Brain microvascular endothelial cell (primary cell): ENCODE measurements around the gene ZGRF1.
"Not testable (repeated sequence)": the region's sequence is repeated elsewhere in the genome, so short reads cannot be mapped to it uniquely, and the experiment has no call there.

Source experiments
- DNase-seq: peaks from one replicate; pipeline ENCODE4 v3.0.0-alpha.2; 2020
- H3K27ac ChIP-seq: fragments of 250-450 bp; sonication (Bioruptor Pico); 2 replicates; pipeline ENCODE4 v1.5.1; 2020; ENCODE audit warnings: mild to moderate bottlenecking, moderate library complexity
- H3K27me3 ChIP-seq: fragments of 250-450 bp; sonication (Bioruptor Pico); replicated peaks from 2 replicates; pipeline ENCODE4 v1.5.1; 2020; ENCODE audit warnings: mild to moderate bottlenecking
- H3K36me3 ChIP-seq: fragments of 250-450 bp; sonication (Bioruptor Pico); replicated peaks from 2 replicates; pipeline ENCODE4 v1.5.1; 2020; ENCODE audit warnings: mild to moderate bottlenecking
- H3K4me3 ChIP-seq: 2 replicates; pipeline ENCODE4 v1.5.1; 2011; ENCODE audit warnings: low read depth, mild to moderate bottlenecking, control low read depth, low read length, moderate library complexity
- in situ Hi-C: cut with HindIII; loops from 2 replicates; pipeline ENCODE4 v1.10.0; 2017; ENCODE audit warnings: low sequenced_read_pairs, low pct_ligation_motif_present
- TF ChIP-seq, protein P1 (sequence below): IDR thresholded peaks from 2 replicates; pipeline ENCODE4 v1.5.1; 2011; ENCODE audit warnings: low read depth, mild to moderate bottlenecking, moderate library complexity, low read length, control low read depth, inconsistent platforms; ENCODE audit errors: missing control alignments

The ZGRF1 gene

GRCh38 chr4:112673076-112673475 is 36.4 kb upstream of the ZGRF1 start:
- DNase-seq: no peak
- Histone ChIP-seq H3K36me3 (no peaks in the 10 kb centered on the region), H3K27me3 (no peaks in the 10 kb centered on the region), H3K4me3 (no peak overlapping the region), H3K27ac (no peak overlapping the region)
- TF ChIP-seq, protein P1, sequence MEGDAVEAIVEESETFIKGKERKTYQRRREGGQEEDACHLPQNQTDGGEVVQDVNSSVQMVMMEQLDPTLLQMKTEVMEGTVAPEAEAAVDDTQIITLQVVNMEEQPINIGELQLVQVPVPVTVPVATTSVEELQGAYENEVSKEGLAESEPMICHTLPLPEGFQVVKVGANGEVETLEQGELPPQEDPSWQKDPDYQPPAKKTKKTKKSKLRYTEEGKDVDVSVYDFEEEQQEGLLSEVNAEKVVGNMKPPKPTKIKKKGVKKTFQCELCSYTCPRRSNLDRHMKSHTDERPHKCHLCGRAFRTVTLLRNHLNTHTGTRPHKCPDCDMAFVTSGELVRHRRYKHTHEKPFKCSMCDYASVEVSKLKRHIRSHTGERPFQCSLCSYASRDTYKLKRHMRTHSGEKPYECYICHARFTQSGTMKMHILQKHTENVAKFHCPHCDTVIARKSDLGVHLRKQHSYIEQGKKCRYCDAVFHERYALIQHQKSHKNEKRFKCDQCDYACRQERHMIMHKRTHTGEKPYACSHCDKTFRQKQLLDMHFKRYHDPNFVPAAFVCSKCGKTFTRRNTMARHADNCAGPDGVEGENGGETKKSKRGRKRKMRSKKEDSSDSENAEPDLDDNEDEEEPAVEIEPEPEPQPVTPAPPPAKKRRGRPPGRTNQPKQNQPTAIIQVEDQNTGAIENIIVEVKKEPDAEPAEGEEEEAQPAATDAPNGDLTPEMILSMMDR: no peak
- in situ Hi-C loops: no loop called here

DNA sequence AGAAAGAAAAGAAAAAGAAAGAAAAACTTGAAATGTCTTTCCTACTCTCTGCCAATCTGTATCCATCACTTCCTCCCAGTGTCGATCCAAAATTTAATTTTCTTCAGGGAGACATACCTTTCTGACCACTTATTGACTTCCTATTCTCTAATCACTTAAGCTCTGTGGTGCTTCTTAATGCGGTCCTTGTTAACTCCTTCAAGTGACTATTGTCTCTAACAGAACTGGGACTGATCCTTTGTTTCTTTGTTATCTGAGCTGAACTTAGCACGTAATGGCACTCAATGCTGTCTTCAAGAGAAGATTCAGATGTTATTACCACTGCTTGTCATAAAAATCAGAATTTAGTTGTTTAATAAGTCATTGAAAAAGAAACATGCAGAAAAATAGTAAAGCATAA is 31.4 kb upstream of the ZGRF1 start:
- in situ Hi-C loops: no loop called here
- DNase-seq: no peak
- no peaks in the 10 kb centered on the region for H3K36me3 ChIP-seq
- no peak overlapping the region for H3K27ac ChIP-seq
- H3K4me3 ChIP-seq: no peak overlapping the region
- no peaks in the 10 kb centered on the region for H3K27me3 ChIP-seq
- TF ChIP-seq, protein P1: no peak

DNA sequence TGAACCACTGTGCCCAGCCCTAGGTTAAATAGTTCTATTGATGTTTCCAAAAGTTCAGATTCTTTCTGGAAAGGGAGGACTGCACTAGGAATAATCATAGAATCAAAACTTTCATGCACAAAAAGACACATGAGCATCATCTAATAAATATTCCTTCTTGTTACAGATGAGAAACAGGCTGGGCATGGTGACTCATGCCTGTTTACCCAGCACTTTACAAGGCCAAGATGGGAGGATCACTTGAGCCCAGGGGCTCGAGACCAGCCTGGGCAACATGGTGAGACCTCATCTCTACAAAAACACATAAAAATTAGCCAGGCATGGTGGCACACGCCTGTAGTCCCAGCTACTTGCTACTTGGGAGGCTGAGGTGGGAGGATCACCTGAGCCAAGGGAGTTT is 27.9 kb upstream of the ZGRF1 start:
- no peak for DNase-seq
- Histone ChIP-seq H3K4me3 (no peak overlapping the region), H3K36me3 (no peaks in the 10 kb centered on the region), H3K27me3 (no peaks in the 10 kb centered on the region), H3K27ac (no peak overlapping the region)
- in situ Hi-C loops: no loop called here
- TF ChIP-seq, protein P1: no peak

- H3K36me3 ChIP-seq, DNase-seq, H3K27me3 ChIP-seq, H3K4me3 ChIP-seq, in situ Hi-C loops, H3K27ac ChIP-seq: not testable (repeated sequence)
Measured at GRCh38 chr4:112656115-112656514, 19.4 kb upstream of the ZGRF1 start.

GRCh38 chr4:112655270-112655669 is 18.6 kb upstream of the ZGRF1 start:
- Histone ChIP-seq H3K36me3 (peaks cover 10% of the 10 kb centered on the region), H3K4me3 (no peak overlapping the region), H3K27me3 (no peaks in the 10 kb centered on the region), H3K27ac (no peak overlapping the region)
- TF ChIP-seq, protein P1: no peak
- in situ Hi-C loops: no loop called here
- no peak for DNase-seq

DNA sequence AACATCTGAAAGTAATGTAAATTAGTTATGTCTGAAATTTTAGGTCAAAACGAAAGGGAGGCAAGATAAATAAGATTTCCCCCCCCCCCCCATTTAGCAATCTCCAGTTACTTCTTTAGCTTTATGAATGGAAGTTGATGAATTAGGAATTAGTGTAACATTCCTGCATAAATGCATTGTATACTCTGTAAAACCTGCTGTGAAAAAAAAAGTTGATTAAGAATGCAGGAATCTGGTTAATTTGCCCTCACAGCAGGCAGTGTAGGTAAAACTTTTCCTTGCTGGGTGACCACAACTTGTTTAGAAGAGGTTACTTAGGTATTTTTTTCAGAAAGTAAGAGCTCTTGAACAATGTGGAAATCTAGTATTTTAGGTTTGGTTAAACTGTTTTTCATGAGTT is 15.5 kb upstream of the ZGRF1 start:
- in situ Hi-C loops: no loop called here
- no peak overlapping the region for H3K27ac ChIP-seq
- DNase-seq: no peak
- H3K36me3 ChIP-seq: peaks cover 15% of the 10 kb centered on the region
- no peak overlapping the region for H3K4me3 ChIP-seq
- TF ChIP-seq, protein P1: no peak
- no peaks in the 10 kb centered on the region for H3K27me3 ChIP-seq
